Duodenal mucosa (tissue), 2 donors: Measurements from ENCODE around the gene SRA1.
A peak's percentile ranks its signal among the peaks of the same experiment; 100 is the strongest.
"Not testable (repeated sequence)": the region's sequence is repeated elsewhere in the genome, so short reads cannot be mapped to it uniquely, and the experiment has no call there.

ENCODE experiments used
- H3K27ac ChIP-seq: one replicate; pipeline ENCODE4 v1.7.0; 2013; ENCODE audit warnings: low read depth, low read length
- H3K27me3 ChIP-seq, 2 donors: one replicate each; pipeline ENCODE4 v1.7.0; 2013; ENCODE audit warnings: low read length in 2 of 2, control low read depth in 1 of 2; ENCODE audit not compliant: insufficient read depth in 2 of 2, control insufficient read depth in 1 of 2
- H3K36me3 ChIP-seq, 2 donors: one replicate each; pipeline ENCODE4 v1.7.0; 2013; ENCODE audit warnings: low read length in 2 of 2, control low read depth in 1 of 2; ENCODE audit not compliant: insufficient read depth in 2 of 2, control insufficient read depth in 1 of 2
- H3K4me1 ChIP-seq, 2 donors: one replicate each; pipeline ENCODE4 v1.7.0; 2013; ENCODE audit warnings: low read length in 2 of 2, control low read depth in 1 of 2; ENCODE audit not compliant: insufficient read depth in 2 of 2, control insufficient read depth in 1 of 2
- H3K4me3 ChIP-seq, 2 donors: one replicate each; pipeline ENCODE4 v1.7.0; 2013; ENCODE audit warnings: low read length in 2 of 2, low read depth in 1 of 2
- H3K9ac ChIP-seq, 2 donors: one replicate each; pipeline ENCODE4 v1.7.0; 2013; ENCODE audit warnings: low read length in 2 of 2, low read depth in 1 of 2
- H3K9me3 ChIP-seq, 2 donors: one replicate each; pipeline ENCODE4 v1.7.0; 2013; ENCODE audit warnings: low read length in 2 of 2, control low read depth in 1 of 2; ENCODE audit not compliant: control insufficient read depth in 1 of 2

SRA1 gene

DNA sequence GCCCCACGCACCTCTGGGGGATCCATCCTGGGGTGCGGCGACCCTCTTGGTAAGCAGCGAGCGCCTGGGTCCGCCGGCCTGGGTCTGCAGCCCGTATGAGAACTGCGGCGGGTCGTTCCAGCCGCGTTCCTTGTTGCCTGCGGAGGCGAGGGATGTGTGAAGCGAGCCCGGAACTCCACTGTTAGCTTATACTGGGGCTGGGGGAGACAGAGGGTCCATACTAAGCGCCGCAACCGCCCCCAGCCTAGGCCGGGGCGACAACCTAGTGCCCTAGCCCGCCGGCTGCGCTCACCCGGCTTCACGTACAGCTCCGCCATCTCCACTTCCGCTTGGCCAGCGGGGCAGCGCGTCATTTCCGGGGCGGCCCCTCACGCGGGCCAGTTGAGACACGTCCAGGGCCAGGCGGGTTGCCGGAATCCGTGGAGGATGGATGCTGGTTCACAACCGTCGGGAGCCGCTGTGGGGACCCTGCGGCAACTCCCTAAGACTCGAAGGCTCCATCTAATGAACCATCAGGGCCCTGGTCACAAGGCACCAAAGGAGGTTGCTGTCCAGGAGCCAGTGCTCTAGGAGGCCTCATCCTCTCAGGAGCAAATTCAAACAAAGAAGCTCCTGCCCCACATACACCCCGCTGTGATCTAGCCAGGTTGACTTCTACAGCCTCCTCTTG is at the start of gene SRA1:
SRA1 (minus strand) TSS at position 338 of the 670 bp plus-strand sequence; CDS start at position 317, 21 bp downstream.
- peak within 1 kb of the TSS; percentile 83 to 86 for H3K4me3 ChIP-seq

DNA sequence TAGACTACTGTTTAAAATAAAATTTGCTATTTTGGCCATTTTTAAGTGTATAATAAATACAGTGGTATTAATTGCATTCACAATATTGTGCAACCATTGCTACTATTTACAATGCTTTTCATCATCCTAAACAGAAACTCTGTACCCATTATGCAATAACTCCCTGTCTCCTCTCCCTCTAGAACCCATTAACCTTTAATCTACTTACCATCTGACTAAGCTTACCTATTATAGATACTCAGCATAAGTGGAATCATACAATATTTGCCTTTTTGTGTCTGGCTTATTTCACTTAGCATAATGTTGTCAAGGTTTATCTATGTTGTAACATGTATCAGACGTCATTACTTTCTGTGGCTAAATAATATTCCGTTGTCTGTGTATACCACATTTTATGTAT is 49.8 kb upstream of the SRA1 start:
- Histone ChIP-seq H3K27ac (no peak overlapping the region), H3K4me3 (no peak overlapping the region), H3K4me1 (peaks cover 7% of the 10 kb centered on the region in 2 donors), H3K9ac (no peak overlapping the region), H3K9me3 (no peaks in the 10 kb centered on the region), H3K36me3 (no peaks in the 10 kb centered on the region), H3K27me3 (no peaks in the 10 kb centered on the region)

More for the DNA sequence above, at the start of gene SRA1:
- Histone ChIP-seq H3K27me3 (no peaks in the 10 kb centered on the region), H3K27ac (peak within 1 kb of the TSS; percentile 88), H3K9ac (peak within 1 kb of the TSS; percentile 91 to 95), H3K9me3 (no peaks in the 10 kb centered on the region), H3K36me3 (peaks cover 0 to 7% of the 10 kb centered on the region in 2 donors), H3K4me1 (peaks cover 17 to 21% of the 10 kb centered on the region in 2 donors)

DNA sequence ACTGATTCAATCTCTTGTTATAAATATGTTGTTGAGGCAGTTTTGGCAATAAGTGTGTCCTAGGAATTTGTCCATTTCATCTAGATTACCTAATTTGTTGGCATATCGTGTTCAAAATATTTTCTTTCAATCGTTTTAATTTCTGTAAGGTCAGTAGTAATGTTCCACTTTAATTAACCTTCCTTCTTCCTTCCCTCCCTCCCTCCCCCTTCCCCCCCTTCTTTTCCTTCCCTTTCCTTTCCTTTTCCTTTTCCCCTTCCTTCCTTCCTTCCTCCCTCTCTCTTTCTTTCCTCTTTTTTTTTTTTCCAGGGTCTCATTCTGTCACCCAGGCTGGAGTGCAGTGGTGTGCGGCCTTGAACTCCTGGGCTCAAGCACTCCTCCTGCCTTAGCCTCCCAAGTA is 48.6 kb upstream of the SRA1 start:
- Histone ChIP-seq H3K36me3 (no peaks in the 10 kb centered on the region), H3K27ac (no peak overlapping the region), H3K4me1 (peaks cover 7% of the 10 kb centered on the region in 2 donors), H3K9me3 (no peaks in the 10 kb centered on the region), H3K27me3 (no peaks in the 10 kb centered on the region), H3K9ac (no peak overlapping the region), H3K4me3 (no peak overlapping the region)

GRCh38 chr5:140603734-140604133 is 46.5 kb upstream of the SRA1 start:
- no peak overlapping the region for H3K4me3 ChIP-seq
- H3K36me3 ChIP-seq: no peaks in the 10 kb centered on the region
- no peak overlapping the region for H3K9ac ChIP-seq
- H3K4me1 ChIP-seq: no peaks in the 10 kb centered on the region
- no peaks in the 10 kb centered on the region for H3K9me3 ChIP-seq
- H3K27me3 ChIP-seq: no peaks in the 10 kb centered on the region
- H3K27ac ChIP-seq: no peak overlapping the region

DNA sequence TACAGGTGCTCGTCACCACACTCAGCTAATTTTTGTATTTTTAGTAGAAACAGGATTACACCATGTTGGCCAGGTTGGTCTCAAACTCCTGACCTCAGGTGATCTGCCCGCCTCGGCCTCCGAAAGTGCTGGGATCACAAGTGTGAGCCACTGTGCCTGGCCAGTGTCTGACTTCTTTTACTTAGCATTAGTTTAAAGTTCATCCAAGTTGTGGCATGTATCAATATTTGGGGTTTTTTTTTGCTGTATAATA is 46.1 kb upstream of the SRA1 start:
- H3K36me3 ChIP-seq, H3K27me3 ChIP-seq, H3K4me1 ChIP-seq, H3K9me3 ChIP-seq, H3K4me3 ChIP-seq, H3K9ac ChIP-seq, H3K27ac ChIP-seq: not testable (repeated sequence)

DNA sequence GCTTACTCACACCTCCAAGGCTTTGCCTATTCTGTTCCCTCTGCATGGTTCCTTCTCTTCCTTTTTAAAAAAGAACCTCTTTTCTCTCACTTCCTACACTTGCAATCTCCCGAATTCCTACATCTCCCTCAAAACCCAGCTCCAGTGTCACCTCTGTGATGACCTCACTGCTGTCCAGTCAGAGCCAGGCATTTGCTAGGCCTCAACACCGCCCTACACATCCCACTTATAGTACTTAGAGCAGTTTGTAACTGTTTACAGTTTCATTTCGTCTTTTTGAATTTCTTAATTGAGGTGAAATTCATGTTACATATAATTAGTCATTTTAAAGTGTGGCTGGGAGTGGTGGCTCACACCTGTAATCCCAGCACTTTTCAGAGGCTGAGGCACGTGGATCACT is 44.9 kb upstream of the SRA1 start:
- Histone ChIP-seq H3K9ac (no peak overlapping the region), H3K27me3 (no peaks in the 10 kb centered on the region), H3K9me3 (no peaks in the 10 kb centered on the region), H3K4me1 (no peaks in the 10 kb centered on the region), H3K4me3 (no peak overlapping the region), H3K27ac (no peak overlapping the region), H3K36me3 (no peaks in the 10 kb centered on the region)

DNA sequence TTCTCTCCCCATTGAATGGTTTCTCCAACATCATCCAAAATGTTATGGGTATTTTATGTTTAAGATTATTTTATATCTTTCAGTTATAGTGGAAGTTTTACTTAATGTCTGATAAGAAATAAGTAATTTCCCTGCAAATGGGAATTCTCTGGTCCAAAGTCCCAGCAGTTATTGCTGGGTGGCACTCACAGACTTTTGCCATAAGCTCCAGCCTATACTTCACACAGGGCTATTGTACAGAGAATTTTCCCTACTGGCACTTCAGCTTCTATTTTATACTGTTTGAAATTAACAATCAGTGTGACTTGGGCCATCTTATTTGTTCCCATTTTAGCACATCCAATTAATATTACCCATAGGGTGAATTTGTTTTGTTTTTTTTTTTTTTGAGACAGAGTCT is 42.8 kb upstream of the SRA1 start:
- no peaks in the 10 kb centered on the region for H3K36me3 ChIP-seq
- H3K27me3 ChIP-seq: no peaks in the 10 kb centered on the region
- H3K27ac ChIP-seq: no peak overlapping the region
- H3K9ac ChIP-seq: no peak overlapping the region
- H3K4me3 ChIP-seq: no peak overlapping the region
- H3K4me1 ChIP-seq: peaks cover 6 to 8% of the 10 kb centered on the region in 2 donors
- no peaks in the 10 kb centered on the region for H3K9me3 ChIP-seq

GRCh38 chr5:140598836-140599235 is 41.6 kb upstream of the SRA1 start:
- peaks cover 6 to 8% of the 10 kb centered on the region in 2 donors for H3K4me1 ChIP-seq
- H3K36me3 ChIP-seq: no peaks in the 10 kb centered on the region
- no peaks in the 10 kb centered on the region for H3K27me3 ChIP-seq
- H3K27ac ChIP-seq: no peak overlapping the region
- no peaks in the 10 kb centered on the region for H3K9me3 ChIP-seq
- no peak overlapping the region for H3K9ac ChIP-seq
- H3K4me3 ChIP-seq: no peak overlapping the region

DNA sequence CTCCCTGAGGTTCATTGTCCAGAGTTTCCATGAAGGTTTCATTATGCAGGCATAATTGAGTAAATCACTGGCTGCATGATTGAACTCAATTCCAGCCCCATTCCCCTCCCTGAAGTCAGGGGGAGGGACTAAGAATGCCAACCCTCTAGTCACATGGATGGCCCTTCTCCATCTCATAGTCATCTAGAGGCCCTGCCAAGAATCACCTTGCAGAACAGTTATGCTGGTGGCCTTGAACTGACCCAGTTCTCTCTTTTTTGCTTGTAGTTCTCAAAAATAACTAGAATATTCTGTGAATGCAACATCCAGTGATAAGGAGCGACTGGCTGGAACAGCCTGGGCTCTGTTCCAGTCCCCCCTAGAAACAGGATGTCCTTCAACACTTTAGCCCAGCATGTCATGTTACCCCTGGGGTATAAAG is 39.1 kb upstream of the SRA1 start:
- H3K4me3 ChIP-seq: no peak overlapping the region
- H3K9ac ChIP-seq: no peak overlapping the region
- H3K9me3 ChIP-seq: no peaks in the 10 kb centered on the region
- no peaks in the 10 kb centered on the region for H3K27me3 ChIP-seq
- no peak overlapping the region for H3K27ac ChIP-seq
- no peaks in the 10 kb centered on the region for H3K36me3 ChIP-seq
- peaks cover 6 to 8% of the 10 kb centered on the region in 2 donors for H3K4me1 ChIP-seq

- Histone ChIP-seq H3K4me3 (no peak overlapping the region), H3K9me3 (no peaks in the 10 kb centered on the region), H3K4me1 (peaks cover 6 to 8% of the 10 kb centered on the region in 2 donors), H3K9ac (no peak overlapping the region), H3K27ac (no peak overlapping the region), H3K36me3 (no peaks in the 10 kb centered on the region), H3K27me3 (no peaks in the 10 kb centered on the region)
Measured at GRCh38 chr5:140595538-140596300, 38.4 kb upstream of the SRA1 start.
